Activated naive CD4-positive, alpha-beta T cell treated with anti-CD3 and anti-CD28 coated beads, Interleukin-2, amount 10 ng/mL, durations not matched to agents 7 days and 5 days (primary cell): ENCODE measurements around the gene LPAR1.

ENCODE experiments used
- CTCF ChIA-PET: fragments of 350-600 bp; sonication (Branson Sonifier 250); formaldehyde crosslinking; loops from one replicate; lab custom pipeline; 2021; ENCODE audit warnings: antibody characterized with exemption; lab: Charles Lee
- DNase-seq: peaks from one replicate; pipeline ENCODE4 v3.0.0-alpha.2; 2020
- H3K27ac Mint-ChIP-seq: one replicate; pipeline ENCODE4 v1.8.0; 2021; ENCODE audit warnings: mild to moderate bottlenecking, moderate library complexity, mixed read lengths
- H3K27me3 Mint-ChIP-seq: one replicate; pipeline ENCODE4 v1.8.0; 2021; ENCODE audit warnings: mild to moderate bottlenecking, mixed read lengths
- H3K36me3 Mint-ChIP-seq: one replicate; pipeline ENCODE4 v1.8.0; 2021; ENCODE audit warnings: mixed read lengths
- H3K4me1 Mint-ChIP-seq: one replicate; pipeline ENCODE4 v1.8.0; 2021; ENCODE audit warnings: mixed read lengths
- H3K4me3 Mint-ChIP-seq: one replicate; pipeline ENCODE4 v1.8.0; 2021; ENCODE audit warnings: mild to moderate bottlenecking, moderate library complexity, mixed read lengths
- H3K9me3 Mint-ChIP-seq: one replicate; pipeline ENCODE4 v1.8.0; 2021; ENCODE audit warnings: mixed read lengths

Gene LPAR1

GRCh38 chr9:110918316-110919049 is 119.8 kb downstream of the LPAR1 start:
- no peak overlapping the region for H3K4me3 Mint-ChIP-seq
- CTCF ChIA-PET = no interaction called here
- no peak for DNase-seq
- H3K36me3 Mint-ChIP-seq = no peaks in the 10 kb centered on the region
- peaks cover 3% of the 10 kb centered on the region for H3K9me3 Mint-ChIP-seq
- H3K27me3 Mint-ChIP-seq = no peaks in the 10 kb centered on the region
- H3K27ac Mint-ChIP-seq = no peak overlapping the region
- no peaks in the 10 kb centered on the region for H3K4me1 Mint-ChIP-seq

GRCh38 chr9:110916403-110916802 is 121.9 kb downstream of the LPAR1 start:
- peaks cover 3% of the 10 kb centered on the region for H3K9me3 Mint-ChIP-seq
- CTCF ChIA-PET = no interaction called here
- no peaks in the 10 kb centered on the region for H3K27me3 Mint-ChIP-seq
- H3K36me3 Mint-ChIP-seq = no peaks in the 10 kb centered on the region
- H3K4me3 Mint-ChIP-seq = no peak overlapping the region
- DNase-seq = no peak
- H3K4me1 Mint-ChIP-seq = no peaks in the 10 kb centered on the region
- H3K27ac Mint-ChIP-seq = no peak overlapping the region

- Mint-ChIP-seq H3K27ac (no peak overlapping the region), H3K27me3 (no peaks in the 10 kb centered on the region), H3K4me1 (no peaks in the 10 kb centered on the region), H3K9me3 (peaks cover 8% of the 10 kb centered on the region), H3K36me3 (no peaks in the 10 kb centered on the region), H3K4me3 (no peak overlapping the region)
- no peak for DNase-seq
- CTCF ChIA-PET = no interaction called here
Measured at GRCh38 chr9:110912419-110913291, 125.6 kb downstream of the LPAR1 start.

- CTCF ChIA-PET = no interaction called here
- Mint-ChIP-seq H3K4me1 (no peaks in the 10 kb centered on the region), H3K36me3 (no peaks in the 10 kb centered on the region), H3K4me3 (no peak overlapping the region), H3K27me3 (no peaks in the 10 kb centered on the region), H3K9me3 (peaks cover 8% of the 10 kb centered on the region), H3K27ac (no peak overlapping the region)
- no peak for DNase-seq
Measured at GRCh38 chr9:110911659-110912418, 126.4 kb downstream of the LPAR1 start.

GRCh38 chr9:110908894-110909293 is 129.4 kb downstream of the LPAR1 start:
- CTCF ChIA-PET = no interaction called here
- DNase-seq = no peak
- no peak overlapping the region for H3K27ac Mint-ChIP-seq
- peaks cover 5% of the 10 kb centered on the region for H3K9me3 Mint-ChIP-seq
- H3K4me3 Mint-ChIP-seq = no peak overlapping the region
- no peaks in the 10 kb centered on the region for H3K36me3 Mint-ChIP-seq
- H3K4me1 Mint-ChIP-seq = no peaks in the 10 kb centered on the region
- no peaks in the 10 kb centered on the region for H3K27me3 Mint-ChIP-seq

- no peak for DNase-seq
- CTCF ChIA-PET = no interaction called here
- no peaks in the 10 kb centered on the region for H3K27me3 Mint-ChIP-seq
- H3K9me3 Mint-ChIP-seq = peaks cover 19% of the 10 kb centered on the region
- H3K4me3 Mint-ChIP-seq = no peak overlapping the region
- H3K4me1 Mint-ChIP-seq = no peaks in the 10 kb centered on the region
- H3K27ac Mint-ChIP-seq = no peak overlapping the region
- H3K36me3 Mint-ChIP-seq = no peaks in the 10 kb centered on the region
Measured at GRCh38 chr9:110900917-110901316, 137.4 kb downstream of the LPAR1 start.

GRCh38 chr9:110900456-110900855 is 137.8 kb downstream of the LPAR1 start:
- Mint-ChIP-seq H3K9me3 (peaks cover 21% of the 10 kb centered on the region), H3K27me3 (no peaks in the 10 kb centered on the region), H3K4me3 (no peak overlapping the region), H3K4me1 (no peaks in the 10 kb centered on the region), H3K27ac (no peak overlapping the region), H3K36me3 (no peaks in the 10 kb centered on the region)
- CTCF ChIA-PET = no interaction called here
- no peak for DNase-seq

GRCh38 chr9:110898866-110899265 is 139.4 kb downstream of the LPAR1 start:
- no peaks in the 10 kb centered on the region for H3K27me3 Mint-ChIP-seq
- H3K27ac Mint-ChIP-seq = no peak overlapping the region
- no peak for DNase-seq
- CTCF ChIA-PET = no interaction called here
- peaks cover 21% of the 10 kb centered on the region for H3K9me3 Mint-ChIP-seq
- no peak overlapping the region for H3K4me3 Mint-ChIP-seq
- H3K4me1 Mint-ChIP-seq = no peaks in the 10 kb centered on the region
- H3K36me3 Mint-ChIP-seq = no peaks in the 10 kb centered on the region

- no peak for DNase-seq
- H3K27me3 Mint-ChIP-seq = no peaks in the 10 kb centered on the region
- H3K36me3 Mint-ChIP-seq = no peaks in the 10 kb centered on the region
- peaks cover 21% of the 10 kb centered on the region for H3K9me3 Mint-ChIP-seq
- CTCF ChIA-PET = no interaction called here
- no peak overlapping the region for H3K27ac Mint-ChIP-seq
- no peak overlapping the region for H3K4me3 Mint-ChIP-seq
- H3K4me1 Mint-ChIP-seq = no peaks in the 10 kb centered on the region
Measured at GRCh38 chr9:110898358-110898757, 139.9 kb downstream of the LPAR1 start.

GRCh38 chr9:110897943-110898342 is 140.3 kb downstream of the LPAR1 start:
- H3K27ac Mint-ChIP-seq = no peak overlapping the region
- no peak for DNase-seq
- no peaks in the 10 kb centered on the region for H3K36me3 Mint-ChIP-seq
- no peak overlapping the region for H3K4me3 Mint-ChIP-seq
- H3K4me1 Mint-ChIP-seq = no peaks in the 10 kb centered on the region
- CTCF ChIA-PET = no interaction called here
- H3K27me3 Mint-ChIP-seq = no peaks in the 10 kb centered on the region
- peaks cover 20% of the 10 kb centered on the region for H3K9me3 Mint-ChIP-seq

GRCh38 chr9:110895147-110895905 is 142.9 kb downstream of the LPAR1 start:
- Mint-ChIP-seq H3K36me3 (no peaks in the 10 kb centered on the region), H3K4me3 (no peak overlapping the region), H3K9me3 (peaks cover 12% of the 10 kb centered on the region), H3K27me3 (no peaks in the 10 kb centered on the region), H3K27ac (no peak overlapping the region), H3K4me1 (no peaks in the 10 kb centered on the region)
- CTCF ChIA-PET = no interaction called here
- no peak for DNase-seq

GRCh38 chr9:110894731-110895130 is 143.5 kb downstream of the LPAR1 start:
- no peak for DNase-seq
- Mint-ChIP-seq H3K27ac (no peak overlapping the region), H3K27me3 (no peaks in the 10 kb centered on the region), H3K4me1 (no peaks in the 10 kb centered on the region), H3K36me3 (no peaks in the 10 kb centered on the region), H3K4me3 (no peak overlapping the region), H3K9me3 (peaks cover 12% of the 10 kb centered on the region)
- CTCF ChIA-PET = no interaction called here

- no peaks in the 10 kb centered on the region for H3K4me1 Mint-ChIP-seq
- no peak overlapping the region for H3K27ac Mint-ChIP-seq
Measured at GRCh38 chr9:110892689-110893088, 145.6 kb downstream of the LPAR1 start.

GRCh38 chr9:110891760-110892159 is 146.5 kb downstream of the LPAR1 start:
- Mint-ChIP-seq H3K9me3 (peaks cover 4% of the 10 kb centered on the region), H3K4me1 (no peaks in the 10 kb centered on the region), H3K36me3 (no peaks in the 10 kb centered on the region), H3K27ac (no peak overlapping the region), H3K4me3 (no peak overlapping the region), H3K27me3 (no peaks in the 10 kb centered on the region)
- DNase-seq = no peak
- CTCF ChIA-PET = no interaction called here

More at GRCh38 chr9:110892689-110893088, 145.6 kb downstream of the LPAR1 start:
- H3K9me3 Mint-ChIP-seq = peaks cover 10% of the 10 kb centered on the region
- no peaks in the 10 kb centered on the region for H3K36me3 Mint-ChIP-seq
- no peak for DNase-seq
- CTCF ChIA-PET = no interaction called here
- H3K4me3 Mint-ChIP-seq = no peak overlapping the region
- H3K27me3 Mint-ChIP-seq = no peaks in the 10 kb centered on the region
